Adipose tissue (tissue), 3 donors: ENCODE results near the gene BCL2. TPM values are rescaled to one million over a fixed set of nuclear protein-coding genes. Genes with fewer than 3 reads are reported as not detected.

ENCODE experiments used
- H3K27ac ChIP-seq: one replicate; pipeline ENCODE4 v1.5.1; 2013; ENCODE audit warnings: low read depth, low read length
- WGBS, 3 donors: extraction: QIAGEN DNeasy Blood & Tissue Kit; methylation state at CpG; one replicate each; pipeline ENCODE4 v1.1.7; 2013; 5-methylcytosine and 5-hydroxymethylcytosine counted together
- polyA plus RNA-seq, 3 donors: library from polyadenylated mRNA; stranded (reverse); fragments of 200-250 nt; gene quantifications; one replicate each; pipeline ENCODE4 v1.2.3, GENCODE V29; 2013
- donor health status: healthy with polysubstance abuse.
- donor health status: Bipolar disorder and iron deficiency.
- donor health status: healthy.

BCL2 gene
- polyA plus RNA-seq, 3 donors: 1.2 to 16.2 (median 10.1) TPM

- WGBS, 3 donors: 63 to 89% (median 87%) methylated on average over 4 of the region's 4 CpGs
- no peak overlapping the region for H3K27ac ChIP-seq
Measured at GRCh38 chr18:63271148-63271547, 48.4 kb downstream of the BCL2 start.

- 77 to 88% (median 86%) methylated on average over 8 of the region's 8 CpGs for WGBS, 3 donors
- no peak overlapping the region for H3K27ac ChIP-seq
Measured at GRCh38 chr18:63267975-63268721, 51.4 kb downstream of the BCL2 start.

GRCh38 chr18:63266888-63267790, 52.4 kb downstream of the BCL2 start:
- H3K27ac ChIP-seq: no peak overlapping the region
- 65 to 82% (median 71%) methylated on average over 8 of the region's 8 CpGs for WGBS, 3 donors

- no peak overlapping the region for H3K27ac ChIP-seq
- WGBS, 3 donors: 73 to 84% (median 75%) methylated on average over 3 of the region's 3 CpGs
Measured at GRCh38 chr18:63265326-63265725, 54.2 kb downstream of the BCL2 start.

- no peak overlapping the region for H3K27ac ChIP-seq
- 80 to 90% (median 88%) methylated on average over 9 of the region's 9 CpGs for WGBS, 3 donors
Measured at GRCh38 chr18:63264871-63265270, 54.7 kb downstream of the BCL2 start.

- no peak overlapping the region for H3K27ac ChIP-seq
- WGBS, 3 donors: 67 to 79% (median 77%) methylated on average over 2 of the region's 2 CpGs
Measured at GRCh38 chr18:63263444-63263843, 56.1 kb downstream of the BCL2 start.

- 48 to 67% (median 61%) methylated on average over 12 of the region's 12 CpGs for WGBS, 3 donors
- no peak overlapping the region for H3K27ac ChIP-seq
Measured at GRCh38 chr18:63262369-63263335, 56.9 kb downstream of the BCL2 start.

GRCh38 chr18:63261029-63261428, 58.5 kb downstream of the BCL2 start:
- no peak overlapping the region for H3K27ac ChIP-seq
- WGBS, 3 donors: 68 to 85% (median 82%) methylated on average over 3 of the region's 3 CpGs

GRCh38 chr18:63260380-63260754, 59.2 kb downstream of the BCL2 start:
- H3K27ac ChIP-seq: no peak overlapping the region
- 71 to 85% (median 81%) methylated on average over 7 of the region's 7 CpGs for WGBS, 3 donors

- 64 to 86% (median 86%) methylated on average over 10 of the region's 10 CpGs for WGBS, 3 donors
- H3K27ac ChIP-seq: no peak overlapping the region
Measured at GRCh38 chr18:63259567-63260379, 59.8 kb downstream of the BCL2 start.

GRCh38 chr18:63258749-63259566, 60.6 kb downstream of the BCL2 start:
- H3K27ac ChIP-seq: no peak overlapping the region
- 86 to 91% (median 89%) methylated on average over 16 of the region's 16 CpGs for WGBS, 3 donors

- no peak overlapping the region for H3K27ac ChIP-seq
- 66 to 86% (median 81%) methylated on average over 5 of the region's 5 CpGs for WGBS, 3 donors
Measured at GRCh38 chr18:63257453-63257852, 62.1 kb downstream of the BCL2 start.

GRCh38 chr18:63255435-63255834, 64.1 kb downstream of the BCL2 start:
- 89 to 93% (median 90%) methylated on average over 3 of the region's 3 CpGs for WGBS, 3 donors
- no peak overlapping the region for H3K27ac ChIP-seq

- 86 to 99% (median 93%) methylated on average over 4 of the region's 4 CpGs for WGBS, 3 donors
- H3K27ac ChIP-seq: no peak overlapping the region
Measured at GRCh38 chr18:63254716-63255399, 64.7 kb downstream of the BCL2 start.

- WGBS, 3 donors: 34 to 66% (median 40%) methylated on average over 10 of the region's 10 CpGs
- no peak overlapping the region for H3K27ac ChIP-seq
Measured at GRCh38 chr18:63253428-63254372, 65.9 kb downstream of the BCL2 start.
